Activated CD4-positive, CD25-positive, alpha-beta regulatory T cell treated with anti-CD3 and anti-CD28 coated beads, Interleukin-2, amount 50 U/mL, for 24 hours (primary cell): Measurements from ENCODE around the gene WDFY2.

Experiments
- ATAC-seq, 2 donors: fragments of 150-1000 bp; cut with Tn5 transposase; one replicate each; pipeline ENCODE4 v1.10.0; 2021; ENCODE audit warnings: mild to moderate bottlenecking in 1 of 2, moderate library complexity in 1 of 2

The WDFY2 gene

DNA sequence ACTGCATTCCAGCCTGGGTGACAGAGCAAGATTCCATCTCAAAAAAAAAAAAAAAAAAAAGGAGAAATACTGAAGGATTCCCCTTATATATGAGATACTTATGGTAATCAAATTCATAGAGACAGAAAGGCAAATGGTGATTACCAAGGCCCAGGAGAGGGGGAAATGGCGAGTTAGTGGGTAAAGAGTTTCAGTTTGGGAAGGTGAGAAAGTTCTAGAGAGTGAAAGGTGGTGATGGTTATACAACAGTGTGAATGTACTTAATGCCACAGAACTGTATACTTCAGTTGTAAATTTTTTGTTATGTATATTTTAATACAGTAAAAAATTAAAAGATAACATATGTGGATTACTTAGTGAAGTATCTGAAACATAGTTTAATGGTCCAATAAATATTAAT, 129.5 kb downstream of the WDFY2 start:
- ATAC-seq, result no peak

DNA sequence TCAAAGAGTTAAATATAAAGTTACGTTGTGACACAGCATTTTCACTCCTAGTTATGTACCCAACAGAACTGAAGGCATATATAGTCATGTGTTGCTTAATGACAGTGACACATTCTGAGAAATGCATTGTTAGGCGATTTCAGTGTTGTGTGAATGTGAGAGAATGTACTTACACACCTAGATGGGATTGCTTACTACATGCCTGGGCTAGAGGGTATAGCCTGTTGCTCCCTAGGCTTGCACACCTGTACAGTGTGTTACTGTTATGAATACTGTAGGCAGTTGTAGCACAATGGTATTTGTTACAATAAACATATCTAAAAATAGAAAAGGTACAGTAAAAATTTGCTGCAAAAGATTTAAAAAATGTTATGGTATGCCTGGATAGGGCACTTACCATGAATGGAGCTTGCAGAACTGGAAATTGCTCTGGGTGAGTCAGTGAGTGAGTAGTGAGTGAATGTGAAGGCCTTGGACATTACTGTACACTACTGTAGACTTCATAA, 130.5 kb downstream of the WDFY2 start:
- peak in 1 of 2 donors; percentile 71 for ATAC-seq

GRCh38 chr13:51715613-51716012, 131.4 kb downstream of the WDFY2 start:
- peak; percentile 73 to 77 for ATAC-seq

DNA sequence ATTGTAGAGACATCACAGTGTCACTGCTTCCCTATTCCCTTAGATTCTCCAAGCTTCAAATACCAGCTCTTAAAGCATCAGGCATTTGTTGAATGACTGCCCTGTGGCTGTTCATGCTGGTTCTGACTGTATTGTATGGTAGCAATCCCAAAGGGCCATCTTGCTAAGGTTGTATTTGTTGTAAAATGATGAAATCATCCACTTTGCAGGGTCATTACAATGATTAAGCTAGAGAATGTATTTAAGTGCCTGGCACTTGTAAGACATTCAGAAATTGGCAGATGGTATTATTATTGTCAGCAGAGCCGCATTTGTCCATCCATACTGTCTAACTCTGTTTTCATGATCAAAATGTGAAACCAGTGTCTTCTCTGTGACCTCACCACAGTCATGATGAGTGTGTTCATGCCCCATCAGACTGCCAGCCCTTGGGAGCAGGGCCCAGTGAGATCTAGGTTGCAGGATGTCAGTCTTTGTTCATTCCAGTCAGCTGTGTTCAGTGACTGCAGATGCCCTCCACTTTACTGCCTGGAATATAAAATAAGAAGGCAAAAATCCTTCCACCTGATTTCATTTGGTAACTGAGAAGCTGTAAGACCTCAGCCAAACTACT, 133.6 kb downstream of the WDFY2 start:
- ATAC-seq, result no peak

DNA sequence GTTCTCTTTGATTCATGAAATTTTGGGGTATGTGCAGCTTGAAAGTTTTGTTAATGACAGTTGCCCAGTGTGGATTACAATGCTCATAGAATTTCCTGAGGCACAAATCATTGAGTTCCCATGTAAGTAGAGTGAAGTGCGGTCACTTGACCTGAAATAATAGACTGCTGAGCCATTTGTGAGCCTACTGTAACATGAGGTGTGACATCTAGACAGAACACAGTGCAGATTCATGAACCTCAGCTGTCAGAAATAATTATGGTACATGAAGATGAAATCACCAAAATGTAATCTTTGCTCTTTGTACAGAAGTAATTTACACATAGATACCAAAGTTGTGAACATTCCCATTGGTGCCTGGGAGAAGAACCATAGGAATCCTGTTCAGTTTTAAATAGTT, 135.1 kb downstream of the WDFY2 start:
- no peak for ATAC-seq

DNA sequence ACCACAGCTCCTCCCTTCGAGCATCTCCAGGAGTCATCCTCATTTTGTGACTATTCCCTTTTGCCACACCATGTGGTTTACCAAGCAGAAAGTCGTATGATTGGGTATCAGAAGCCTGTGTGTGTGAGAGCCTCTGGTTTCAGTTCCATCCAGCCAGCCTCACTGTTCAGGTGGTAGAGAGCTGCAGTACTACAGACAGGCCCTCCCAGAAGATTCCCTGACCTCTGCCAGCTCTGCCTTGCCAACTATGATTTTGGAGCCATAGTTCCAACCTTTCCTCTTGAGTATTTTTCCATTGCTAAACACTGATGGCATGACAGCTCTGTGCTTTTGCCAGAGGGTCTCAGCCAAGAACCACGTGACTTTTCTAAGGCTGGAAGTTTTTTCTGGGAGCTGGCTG, 137.2 kb downstream of the WDFY2 start:
- ATAC-seq, result no peak

DNA sequence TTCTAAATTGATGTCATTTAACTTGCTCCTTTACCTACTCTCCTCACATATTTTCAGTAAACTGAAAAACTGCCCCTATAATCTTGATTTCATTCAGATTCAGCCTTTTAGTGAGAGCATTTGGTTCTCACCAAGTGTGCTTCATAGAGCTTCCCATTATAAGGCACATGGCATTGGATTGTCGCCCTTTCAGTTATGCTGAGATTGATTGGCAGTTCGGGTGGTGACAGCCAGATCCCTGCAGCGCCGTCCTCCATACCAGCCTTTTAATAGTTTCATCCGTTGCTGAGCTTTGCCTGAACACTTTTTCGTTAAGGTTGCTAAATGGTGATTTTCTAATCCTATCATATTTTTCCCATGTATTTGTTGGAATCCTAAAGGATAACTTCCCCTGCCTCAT, 139.3 kb downstream of the WDFY2 start:
- ATAC-seq, result no peak

DNA sequence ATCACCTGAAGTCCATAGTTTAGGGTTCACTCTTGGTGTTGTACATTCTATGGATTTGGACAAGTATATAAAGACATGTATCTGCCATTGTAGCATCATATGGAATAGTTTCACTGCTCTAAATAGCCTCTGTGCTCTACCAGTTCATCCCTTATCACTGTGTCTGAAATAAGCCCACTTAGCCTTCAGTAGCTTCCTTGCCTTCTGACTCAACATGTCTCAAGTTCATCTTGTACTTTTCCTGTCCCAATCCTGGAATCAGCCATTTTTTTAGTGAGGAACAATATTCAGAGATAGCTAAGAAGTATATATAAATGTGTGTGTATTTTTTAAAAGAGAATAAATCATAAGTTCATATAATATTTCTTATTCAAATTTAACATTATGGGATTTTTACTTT, 140.5 kb downstream of the WDFY2 start:
- no peak for ATAC-seq

DNA sequence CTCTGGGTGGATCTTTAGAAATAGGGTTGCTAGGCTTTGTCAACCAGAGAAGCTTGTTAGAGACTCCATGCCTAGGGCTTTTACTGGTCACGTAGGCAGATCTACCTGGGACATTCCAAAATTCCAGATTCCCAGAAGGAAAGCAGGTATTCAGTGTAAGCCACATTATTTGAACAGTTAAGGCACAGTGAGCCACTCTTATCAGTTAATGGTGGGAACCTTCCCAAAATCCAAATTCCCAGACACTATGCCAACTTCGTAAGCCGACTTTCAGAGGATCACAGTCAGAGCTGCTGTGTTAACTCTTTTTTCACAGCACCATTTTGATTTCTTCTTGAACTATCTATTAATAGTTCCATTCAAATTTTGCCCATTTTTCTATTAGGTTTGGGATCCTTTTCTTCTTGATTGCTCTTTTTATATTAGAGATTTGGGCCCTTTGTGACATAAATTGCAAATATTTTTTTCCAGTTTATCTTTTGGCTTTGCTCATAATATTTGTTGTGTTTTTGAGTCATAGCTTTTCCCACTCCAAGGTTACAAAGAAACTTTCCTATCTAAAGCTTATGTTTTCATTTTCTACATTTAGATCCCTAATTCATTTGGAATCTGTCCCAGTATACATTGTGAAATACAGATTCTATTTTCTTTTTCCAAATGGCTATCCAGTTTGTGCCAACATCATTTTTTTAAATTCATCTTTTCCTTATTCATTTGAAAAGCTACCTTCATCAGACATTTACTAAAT, 142.4 kb downstream of the WDFY2 start:
- ATAC-seq, result no peak

- no peak for ATAC-seq
These were observed 143.5 kb downstream of the WDFY2 start for GRCh38 chr13:51727634-51728274.

DNA sequence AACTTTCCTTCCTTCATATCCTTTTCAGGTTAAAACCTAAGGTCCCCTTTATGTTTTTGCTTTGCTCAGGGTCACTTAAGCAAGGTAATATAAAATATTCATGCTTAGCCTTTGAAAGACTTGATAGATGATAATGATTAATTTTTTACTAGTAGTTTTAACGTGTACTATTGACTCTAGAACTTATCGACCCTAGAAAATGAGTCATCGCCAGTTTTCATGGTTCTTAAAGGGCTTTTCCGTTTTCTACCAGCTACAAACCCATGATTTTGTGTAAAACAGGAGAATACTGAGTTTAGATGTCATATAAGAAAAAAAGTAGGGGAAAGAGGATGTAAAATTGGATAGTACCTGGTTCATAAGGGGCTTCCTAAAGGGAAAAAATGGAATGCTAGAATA, 144.0 kb downstream of the WDFY2 start:
- no peak for ATAC-seq

DNA sequence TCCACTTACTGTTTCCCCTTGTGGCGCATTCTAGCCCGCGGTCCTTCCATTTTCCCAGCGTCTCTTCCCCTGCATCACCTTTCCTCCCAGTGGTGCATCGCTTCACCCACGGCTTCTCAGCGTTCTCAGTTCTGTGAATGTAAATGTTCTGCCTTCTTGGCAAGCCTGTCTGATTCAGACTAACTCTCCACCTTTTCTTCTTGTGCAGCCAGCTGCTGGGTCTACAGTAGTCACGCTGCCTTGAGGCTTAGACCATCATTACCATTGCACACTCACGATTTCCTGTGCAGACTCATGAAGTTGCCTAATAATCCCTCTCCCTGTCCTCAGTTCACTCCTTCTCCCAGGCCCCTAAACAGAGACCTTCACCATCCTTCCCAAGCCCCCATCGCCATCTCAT, 144.7 kb downstream of the WDFY2 start:
- ATAC-seq, result no peak

- ATAC-seq, result peak; percentile 80 to 86
These were observed 145.7 kb downstream of the WDFY2 start for GRCh38 chr13:51729866-51730553.

GRCh38 chr13:51730927-51731326, 146.7 kb downstream of the WDFY2 start:
- no peak for ATAC-seq

DNA sequence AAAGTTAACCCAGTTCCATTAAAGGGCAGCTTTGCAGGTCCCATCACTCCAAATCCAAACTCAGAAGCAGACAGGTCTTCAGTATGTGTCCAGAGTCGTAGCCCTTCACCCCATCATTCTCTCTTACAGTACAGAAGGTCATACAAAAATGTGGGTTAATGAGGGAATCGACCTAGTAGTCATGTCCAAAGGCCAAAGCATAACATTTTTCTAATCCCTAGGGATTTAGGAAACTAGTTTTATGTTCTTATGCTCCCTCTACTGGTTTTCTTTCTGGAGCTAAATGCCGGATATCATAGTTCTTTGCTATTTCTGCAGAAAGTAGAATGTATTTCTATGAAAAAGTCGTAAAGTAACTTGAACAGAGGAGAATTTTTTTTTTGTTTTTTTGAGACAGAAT, 147.5 kb downstream of the WDFY2 start:
- ATAC-seq, result no peak

DNA sequence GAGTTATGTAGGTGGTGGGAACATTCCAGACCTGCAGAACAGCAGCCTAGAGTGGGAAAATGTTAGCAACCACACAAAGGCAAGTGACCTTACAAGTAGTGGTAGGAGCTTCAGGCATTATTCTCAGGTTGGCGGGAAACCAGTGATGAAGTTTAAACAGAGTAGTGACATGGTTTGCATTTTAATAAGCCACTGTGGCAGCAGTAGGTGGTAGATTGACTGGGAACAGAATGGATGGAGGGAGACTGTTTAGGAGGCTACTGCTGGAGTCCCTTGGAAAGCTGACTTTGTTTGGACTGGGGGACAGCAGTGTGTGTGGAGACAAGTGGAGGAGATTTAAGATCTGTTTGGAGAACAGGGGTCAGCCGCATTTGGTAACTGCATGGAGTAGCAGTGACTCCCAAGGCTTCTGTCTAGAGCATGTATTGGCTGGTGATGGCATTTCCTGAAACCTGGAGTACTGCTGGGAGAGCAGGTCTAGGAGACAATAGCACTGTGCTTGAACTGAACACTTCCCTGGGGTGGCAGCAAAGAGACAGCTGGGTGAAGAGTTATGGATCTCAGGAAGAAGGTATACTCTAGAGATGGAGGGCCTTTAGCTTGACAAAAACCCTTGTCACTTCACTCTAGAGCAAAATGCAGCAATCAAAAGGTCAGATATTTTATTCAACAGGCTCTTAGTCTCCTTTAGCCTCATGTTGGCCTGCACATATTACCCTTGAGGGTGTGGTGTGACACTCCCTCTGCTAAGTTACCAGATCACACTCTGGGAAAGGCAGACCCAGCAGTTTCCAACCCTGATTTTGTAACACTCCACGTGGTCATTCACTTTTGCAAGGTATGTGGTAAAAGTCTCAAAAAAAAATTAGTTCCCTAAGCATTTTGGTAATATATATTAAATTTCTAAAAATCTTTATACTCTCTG, 149.4 kb downstream of the WDFY2 start:
- no peak for ATAC-seq

- no peak for ATAC-seq
These were observed 150.5 kb downstream of the WDFY2 start for GRCh38 chr13:51734786-51735185.

GRCh38 chr13:51737609-51738008, 153.3 kb downstream of the WDFY2 start:
- ATAC-seq, result no peak

- peak in 1 of 2 donors; percentile 63 for ATAC-seq
These were observed 154.1 kb downstream of the WDFY2 start for GRCh38 chr13:51738226-51738905.

GRCh38 chr13:51739027-51739764, 154.9 kb downstream of the WDFY2 start:
- no peak for ATAC-seq

DNA sequence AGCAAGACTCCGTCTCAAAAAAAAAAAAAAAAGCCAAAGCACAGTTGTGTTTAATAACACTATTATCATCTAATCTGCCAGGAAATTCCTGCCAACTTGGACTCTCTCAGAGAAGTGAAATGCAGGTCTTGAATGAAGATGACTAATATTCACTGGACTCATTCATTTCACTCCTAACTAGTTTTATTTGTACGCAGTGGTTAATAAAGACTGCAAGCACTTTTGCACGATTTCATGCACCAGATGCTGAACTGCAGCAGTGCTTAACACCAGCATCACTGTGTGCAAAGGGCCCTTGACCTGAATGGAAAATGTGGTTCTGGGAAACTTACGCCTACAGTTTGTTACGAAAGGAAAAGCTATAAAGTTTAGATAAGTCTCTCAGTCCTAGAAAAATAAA, 156.4 kb downstream of the WDFY2 start:
- no peak for ATAC-seq
